MM.1S (cell line): ENCODE results near the gene NUDT22.
A peak's percentile ranks its signal among the peaks of the same experiment; 100 is the strongest.

Experiments used
- DNase-seq: peaks from one replicate; pipeline ENCODE4 v3.0.0-alpha.2; 2015
- H2AFZ ChIP-seq: fragments of 300-600 bp; sonication (generic); 2 replicates; pipeline ENCODE4 v1.6.0; 2016; ENCODE audit warnings: antibody characterized with exemption, low read length
- H3F3A ChIP-seq: fragments of 300-600 bp; sonication (generic); 2 replicates; pipeline ENCODE4 v1.6.1; 2016; ENCODE audit warnings: mild to moderate bottlenecking, antibody characterized with exemption, low read length, moderate library complexity, mixed read lengths; ENCODE audit not compliant: insufficient read depth
- H3K27ac ChIP-seq: fragments of 300-600 bp; sonication (generic); 2 replicates; pipeline ENCODE4 v1.5.1; 2016; ENCODE audit warnings: mild to moderate bottlenecking, low read length
- H3K27me3 ChIP-seq: fragments of 300-600 bp; sonication (generic); replicated peaks from 2 replicates; pipeline ENCODE4 v1.6.0; 2016; ENCODE audit warnings: low read length; ENCODE audit not compliant: insufficient read depth
- H3K36me3 ChIP-seq: fragments of 300-600 bp; sonication (generic); replicated peaks from 2 replicates; pipeline ENCODE4 v1.6.1; 2016; ENCODE audit warnings: mild to moderate bottlenecking, low read length, mixed read lengths; ENCODE audit not compliant: insufficient read depth
- H3K4me1 ChIP-seq: fragments of 300-600 bp; sonication (generic); 2 replicates; pipeline ENCODE4 v1.6.1; 2016; ENCODE audit warnings: low read length, mixed read lengths
- H3K4me2 ChIP-seq: fragments of 300-600 bp; sonication (generic); 2 replicates; pipeline ENCODE4 v1.6.0; 2016; ENCODE audit warnings: low read depth, low read length
- H3K4me3 ChIP-seq: fragments of 300-600 bp; sonication (generic); 2 replicates; pipeline ENCODE4 v1.5.1; 2016; ENCODE audit warnings: low read length, mixed read lengths
- H3K79me2 ChIP-seq: fragments of 300-600 bp; sonication (generic); 2 replicates; pipeline ENCODE4 v1.6.1; 2016; ENCODE audit warnings: mixed run types, low read length, mixed read lengths
- H3K9ac ChIP-seq: fragments of 300-600 bp; sonication (generic); 2 replicates; pipeline ENCODE4 v1.6.1; 2016; ENCODE audit warnings: low read length, mixed read lengths
- H3K9me2 ChIP-seq: fragments of 300-600 bp; sonication (generic); replicated peaks from 2 replicates; pipeline ENCODE4 v1.6.1; 2016; ENCODE audit warnings: mild to moderate bottlenecking, low read length, mixed read lengths; ENCODE audit not compliant: insufficient read depth
- H3K9me3 ChIP-seq: fragments of 300-600 bp; sonication (generic); replicated peaks from 2 replicates; pipeline ENCODE4 v1.6.1; 2016; ENCODE audit warnings: mild to moderate bottlenecking, low read length, mixed read lengths; ENCODE audit not compliant: insufficient read depth
- H4K20me1 ChIP-seq: fragments of 300-600 bp; sonication (generic); 2 replicates; pipeline ENCODE4 v1.6.1; 2016; ENCODE audit warnings: mild to moderate bottlenecking, low read length, moderate library complexity, mixed read lengths; ENCODE audit not compliant: insufficient read depth
- EZH2 ChIP-seq: fragments of 300-600 bp; sonication (generic); optimal IDR thresholded peaks from 2 replicates; pipeline ENCODE3; 2017; ENCODE audit warnings: low read depth, mild to moderate bottlenecking, antibody characterized with exemption, low read length, mixed read lengths
- EZH2phosphoT487 ChIP-seq: fragments of 300-600 bp; sonication (generic); IDR thresholded peaks from 2 replicates; pipeline ENCODE4 v1.6.1; 2018; ENCODE audit warnings: antibody characterized with exemption, low read length
- TF ChIP-seq, protein P1 (sequence below): fragments of 300-600 bp; sonication (generic); IDR thresholded peaks from 2 replicates; pipeline ENCODE4 v1.5.1; 2016; ENCODE audit warnings: antibody characterized with exemption, low read length, mixed read lengths

NUDT22 gene

DNA sequence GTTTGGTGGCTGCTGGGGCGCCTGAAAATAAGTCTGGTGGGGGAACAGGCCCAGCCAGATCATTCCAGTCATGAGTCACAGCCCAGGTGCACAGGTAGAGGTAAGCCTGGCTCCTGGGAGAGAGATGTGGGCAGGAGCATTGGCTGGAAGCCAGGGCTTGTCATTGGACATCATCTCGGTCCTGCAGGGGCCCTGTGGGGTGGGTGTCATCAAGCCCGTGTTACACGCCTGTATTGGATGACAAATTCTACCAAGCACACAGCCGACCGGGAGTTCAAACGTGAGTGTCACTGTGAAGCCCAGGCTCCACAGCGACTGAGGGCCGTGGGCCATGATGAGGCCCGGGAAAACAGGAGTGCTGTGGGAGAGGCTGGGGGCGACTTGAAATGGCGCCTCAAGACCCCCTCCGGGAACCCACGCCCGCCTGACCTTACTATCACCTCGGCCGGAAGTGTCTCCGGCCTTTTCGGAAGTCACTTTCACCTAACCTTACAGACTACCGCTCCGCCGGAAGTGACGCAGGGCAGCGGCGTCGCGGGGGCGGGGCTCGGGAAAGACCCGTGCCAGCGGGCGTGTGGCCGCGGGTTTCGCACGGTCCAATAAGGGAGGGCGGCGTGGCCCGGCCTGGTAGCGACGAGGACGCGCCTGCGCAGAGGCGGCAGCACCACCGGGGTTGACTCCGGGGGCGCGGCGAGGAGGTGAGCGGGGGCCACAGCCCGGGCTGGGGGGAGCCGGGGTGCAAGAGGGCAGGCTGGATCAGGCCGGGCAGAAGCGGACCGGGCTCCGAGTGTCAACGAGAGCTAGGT, 14.6 kb downstream of the NUDT22 start, which contains the start of gene FKBP2:
Gene FKBP2 (plus strand): TSS at position 661 of the 806 bp plus-strand sequence. CDS start 1,293 bp downstream, outside the sequence.
- Histone ChIP-seq H3K27ac (peak within 1 kb of the TSS; percentile 95), H3K79me2 (peaks cover 36% of the 10 kb centered on the region), H3K9ac (peak within 1 kb of the TSS; percentile 95), H3K4me3 (peak within 1 kb of the TSS; percentile 94), H3F3A (peaks cover 30% of the 10 kb centered on the region), H2AFZ (peak within 1 kb of the TSS; percentile 61; the same call in 1 of the 2 replicates), H3K4me1 (peaks cover 23% of the 10 kb centered on the region), H4K20me1 (no peaks in the 10 kb centered on the region), H3K9me3 (no peaks in the 10 kb centered on the region), H3K36me3 (no peaks in the 10 kb centered on the region), H3K4me2 (peak within 1 kb of the TSS; percentile 98), H3K27me3 (no peaks in the 10 kb centered on the region), H3K9me2 (no peaks in the 10 kb centered on the region)
- peak; percentile 98 for DNase-seq
- TF ChIP-seq, protein P1, sequence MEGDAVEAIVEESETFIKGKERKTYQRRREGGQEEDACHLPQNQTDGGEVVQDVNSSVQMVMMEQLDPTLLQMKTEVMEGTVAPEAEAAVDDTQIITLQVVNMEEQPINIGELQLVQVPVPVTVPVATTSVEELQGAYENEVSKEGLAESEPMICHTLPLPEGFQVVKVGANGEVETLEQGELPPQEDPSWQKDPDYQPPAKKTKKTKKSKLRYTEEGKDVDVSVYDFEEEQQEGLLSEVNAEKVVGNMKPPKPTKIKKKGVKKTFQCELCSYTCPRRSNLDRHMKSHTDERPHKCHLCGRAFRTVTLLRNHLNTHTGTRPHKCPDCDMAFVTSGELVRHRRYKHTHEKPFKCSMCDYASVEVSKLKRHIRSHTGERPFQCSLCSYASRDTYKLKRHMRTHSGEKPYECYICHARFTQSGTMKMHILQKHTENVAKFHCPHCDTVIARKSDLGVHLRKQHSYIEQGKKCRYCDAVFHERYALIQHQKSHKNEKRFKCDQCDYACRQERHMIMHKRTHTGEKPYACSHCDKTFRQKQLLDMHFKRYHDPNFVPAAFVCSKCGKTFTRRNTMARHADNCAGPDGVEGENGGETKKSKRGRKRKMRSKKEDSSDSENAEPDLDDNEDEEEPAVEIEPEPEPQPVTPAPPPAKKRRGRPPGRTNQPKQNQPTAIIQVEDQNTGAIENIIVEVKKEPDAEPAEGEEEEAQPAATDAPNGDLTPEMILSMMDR: no peak
- TF ChIP-seq EZH2phosphoT487 (no peak), EZH2 (no peak)

DNA sequence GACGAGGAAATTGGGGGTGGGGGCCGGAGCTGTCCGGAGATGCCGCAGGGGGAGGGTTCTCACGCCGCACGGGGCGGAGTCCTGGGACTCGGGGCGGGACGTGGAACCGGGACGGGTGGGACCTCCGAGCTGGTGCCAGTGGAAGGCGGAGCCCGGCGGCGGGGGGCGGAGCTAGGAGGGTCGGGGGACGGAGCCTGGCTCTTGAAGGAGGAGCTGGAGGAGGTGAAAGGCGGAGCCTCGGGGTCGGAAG, 15.1 kb downstream of the NUDT22 start:
- Histone ChIP-seq H3K9me3 (no peaks in the 10 kb centered on the region), H3K9ac (peak overlapping the region; percentile 95), H3K4me2 (peak overlapping the region; percentile 97; the same call in 1 of the 2 replicates), H4K20me1 (no peaks in the 10 kb centered on the region), H3K9me2 (no peaks in the 10 kb centered on the region), H2AFZ (peak overlapping the region; percentile 20; the same call in 1 of the 2 replicates), H3K27ac (peak overlapping the region; percentile 95), H3K4me3 (peak overlapping the region; percentile 73), H3K79me2 (peaks cover 36% of the 10 kb centered on the region), H3K27me3 (no peaks in the 10 kb centered on the region), H3K4me1 (peaks cover 23% of the 10 kb centered on the region), H3K36me3 (no peaks in the 10 kb centered on the region), H3F3A (peaks cover 30% of the 10 kb centered on the region)
- TF ChIP-seq, protein P1: no peak
- TF ChIP-seq EZH2phosphoT487: no peak
- no peak for TF ChIP-seq EZH2
- DNase-seq: no peak

- H3K9me2 ChIP-seq: no peaks in the 10 kb centered on the region
Observed at GRCh38 chr11:64241491-64242374, 15.7 kb downstream of the NUDT22 start.

More at GRCh38 chr11:64241491-64242374, 15.7 kb downstream of the NUDT22 start:
- Histone ChIP-seq H3K4me3 (peak overlapping the region; percentile 94), H3K27me3 (no peaks in the 10 kb centered on the region), H3K4me2 (peak overlapping the region; percentile 98), H3F3A (peaks cover 30% of the 10 kb centered on the region), H3K27ac (peak overlapping the region; percentile 95; the same call in 1 of the 2 replicates), H3K4me1 (peaks cover 23% of the 10 kb centered on the region), H4K20me1 (no peaks in the 10 kb centered on the region), H3K9me3 (no peaks in the 10 kb centered on the region), H3K9ac (peak overlapping the region; percentile 84), H2AFZ (peak overlapping the region; percentile 61; the same call in 1 of the 2 replicates), H3K36me3 (no peaks in the 10 kb centered on the region), H3K79me2 (peaks cover 38% of the 10 kb centered on the region)
- DNase-seq: peak; percentile 97
- TF ChIP-seq EZH2phosphoT487 (no peak), EZH2 (no peak)
- TF ChIP-seq, protein P1: no peak
